ENCODE data around the gene TACR1. TPM values are rescaled to one million over a fixed set of nuclear protein-coding genes. Genes with fewer than 3 reads are reported as not detected.

Gene TACR1
- total RNA-seq, 2 donors from 2014 or later = 3.9 to 6.0 TPM

GRCh38 chr2:75007819-75008218 is 191.5 kb downstream of the TACR1 start:
- TF ChIP-seq CTCF (IDR thresholded peaks at IDR 0.05) = no peak
- H3K27me3 ChIP-seq (replicated peaks; ENCODE audit: insufficient read depth) = no peaks in the 10 kb centered on the region
- no peak for DNase-seq (ENCODE audit: low spot score)

GRCh38 chr2:75007061-75007460 is 192.3 kb downstream of the TACR1 start:
- DNase-seq (ENCODE audit: low spot score) (no peak), ATAC-seq (ENCODE audit: insufficient number of reproducible peaks, low FRiP score, low read depth) (no peak)
- no peak overlapping the region for H3K27ac ChIP-seq
- TF ChIP-seq CTCF (IDR thresholded peaks at IDR 0.05) = no peak
- H3K36me3 ChIP-seq = no peaks in the 10 kb centered on the region
- no peaks in the 10 kb centered on the region for H3K4me1 ChIP-seq (ENCODE audit: control insufficient read depth in 1 of 2, low read depth in 2 of 2)
- no peak overlapping the region for H3K4me3 ChIP-seq
- no peaks in the 10 kb centered on the region for H3K27me3 ChIP-seq (replicated peaks; ENCODE audit: insufficient read depth)
- H3K9me3 ChIP-seq = no peaks in the 10 kb centered on the region

More at GRCh38 chr2:75007819-75008218, 191.5 kb downstream of the TACR1 start:
- ATAC-seq (ENCODE audit: insufficient number of reproducible peaks, low FRiP score, low read depth) = no peak
- Histone ChIP-seq H3K36me3 (no peaks in the 10 kb centered on the region), H3K4me1 (ENCODE audit: control insufficient read depth in 1 of 2, low read depth in 2 of 2) (no peaks in the 10 kb centered on the region), H3K4me3 (no peak overlapping the region), H3K9me3 (no peaks in the 10 kb centered on the region), H3K27ac (no peak overlapping the region)

- no peak for TF ChIP-seq CTCF (IDR thresholded peaks at IDR 0.05)
- no peak overlapping the region for H3K4me3 ChIP-seq
- no peak for ATAC-seq (ENCODE audit: insufficient number of reproducible peaks, low FRiP score, low read depth)
- no peaks in the 10 kb centered on the region for H3K36me3 ChIP-seq
- no peak for DNase-seq (ENCODE audit: low spot score)
- no peaks in the 10 kb centered on the region for H3K9me3 ChIP-seq
- H3K27ac ChIP-seq = no peak overlapping the region
- no peaks in the 10 kb centered on the region for H3K4me1 ChIP-seq (ENCODE audit: control insufficient read depth in 1 of 2, low read depth in 2 of 2)
- no peaks in the 10 kb centered on the region for H3K27me3 ChIP-seq (replicated peaks; ENCODE audit: insufficient read depth)
These were observed 193.3 kb downstream of the TACR1 start for GRCh38 chr2:75006041-75006440.

GRCh38 chr2:75003773-75004172 is 195.5 kb downstream of the TACR1 start:
- H3K27me3 ChIP-seq (replicated peaks; ENCODE audit: insufficient read depth) = no peaks in the 10 kb centered on the region
- DNase-seq (ENCODE audit: low spot score) (no peak), ATAC-seq (ENCODE audit: insufficient number of reproducible peaks, low FRiP score, low read depth) (no peak)
- H3K36me3 ChIP-seq = no peaks in the 10 kb centered on the region
- no peak for TF ChIP-seq CTCF (IDR thresholded peaks at IDR 0.05)
- no peak overlapping the region for H3K4me3 ChIP-seq
- no peaks in the 10 kb centered on the region for H3K4me1 ChIP-seq (ENCODE audit: control insufficient read depth in 1 of 2, low read depth in 2 of 2)
- H3K9me3 ChIP-seq = no peaks in the 10 kb centered on the region
- no peak overlapping the region for H3K27ac ChIP-seq

- Histone ChIP-seq H3K4me1 (ENCODE audit: control insufficient read depth in 1 of 2, low read depth in 2 of 2) (no peaks in the 10 kb centered on the region), H3K36me3 (no peaks in the 10 kb centered on the region), H3K27me3 (replicated peaks; ENCODE audit: insufficient read depth) (no peaks in the 10 kb centered on the region), H3K9me3 (no peaks in the 10 kb centered on the region), H3K4me3 (no peak overlapping the region), H3K27ac (no peak overlapping the region)
- no peak for DNase-seq (ENCODE audit: low spot score)
- ATAC-seq (ENCODE audit: insufficient number of reproducible peaks, low FRiP score, low read depth) = no peak
- TF ChIP-seq CTCF (IDR thresholded peaks at IDR 0.05) = no peak
These were observed 196.0 kb downstream of the TACR1 start for GRCh38 chr2:75003276-75003675.
